Progenitor cell of endocrine pancreas (in vitro differentiated cells): ENCODE results near the gene TNIP1. TPM values are rescaled to one million over a fixed set of nuclear protein-coding genes. Genes with fewer than 3 reads are reported as not detected.

Experiments
- DNase-seq: peaks from one replicate; pipeline ENCODE4 v3.0.0; 2021; ENCODE audit warnings: low spot score; ENCODE audit not compliant: unreplicated experiment
- H3K27ac Mint-ChIP-seq: 2 replicates; pipeline ENCODE4 v1.8.0; 2021; ENCODE audit warnings: mild to moderate bottlenecking, moderate library complexity, mixed read lengths
- H3K27me3 Mint-ChIP-seq: 2 replicates; pipeline ENCODE4 v1.8.0; 2021; ENCODE audit warnings: mixed read lengths
- H3K36me3 Mint-ChIP-seq: 2 replicates; pipeline ENCODE4 v1.8.0; 2022; ENCODE audit warnings: mixed read lengths; ENCODE audit not compliant: insufficient read depth
- H3K4me1 Mint-ChIP-seq: 2 replicates; pipeline ENCODE4 v1.8.0; 2021; ENCODE audit warnings: low read depth, mixed read lengths
- H3K4me3 Mint-ChIP-seq: 2 replicates; pipeline ENCODE4 v1.8.0; 2021; ENCODE audit warnings: low read depth, mild to moderate bottlenecking, moderate library complexity, mixed read lengths
- H3K9me3 Mint-ChIP-seq: 2 replicates; pipeline ENCODE4 v1.8.0; 2021; ENCODE audit warnings: low read depth, mixed read lengths
- CTCF ChIP-seq: fragments of 200-600 bp; sonication (generic); IDR thresholded peaks from one replicate; pipeline ENCODE4 v1.5.0; 2021; ENCODE audit warnings: antibody characterized with exemption, mild to moderate bottlenecking; ENCODE audit not compliant: unreplicated experiment
- total RNA-seq: library from RNA; stranded (reverse); gene quantifications from 2 replicates; pipeline ENCODE4 v1.2.1, GENCODE V29; 2021

TNIP1 gene
- total RNA-seq, 1 donor from 2014 or later = 55.0 TPM

GRCh38 chr5:151020304-151021110, 60.3 kb downstream of the TNIP1 start, which contains the start of gene GPX3:
Gene GPX3, plus strand, starts transcription at chr5:151020591. Its CDS starts 64 bp downstream, at chr5:151020655.
- Mint-ChIP-seq H3K4me1 (peaks cover 6% of the 10 kb centered on the region), H3K36me3 (peaks cover 3% of the 10 kb centered on the region), H3K9me3 (no peaks in the 10 kb centered on the region), H3K27me3 (peaks cover 4% of the 10 kb centered on the region), H3K27ac (peak within 1 kb of the TSS; percentile 75), H3K4me3 (peak within 1 kb of the TSS; percentile 69)
- DNase-seq = peak; percentile 75
- no peak for TF ChIP-seq CTCF

DNA sequence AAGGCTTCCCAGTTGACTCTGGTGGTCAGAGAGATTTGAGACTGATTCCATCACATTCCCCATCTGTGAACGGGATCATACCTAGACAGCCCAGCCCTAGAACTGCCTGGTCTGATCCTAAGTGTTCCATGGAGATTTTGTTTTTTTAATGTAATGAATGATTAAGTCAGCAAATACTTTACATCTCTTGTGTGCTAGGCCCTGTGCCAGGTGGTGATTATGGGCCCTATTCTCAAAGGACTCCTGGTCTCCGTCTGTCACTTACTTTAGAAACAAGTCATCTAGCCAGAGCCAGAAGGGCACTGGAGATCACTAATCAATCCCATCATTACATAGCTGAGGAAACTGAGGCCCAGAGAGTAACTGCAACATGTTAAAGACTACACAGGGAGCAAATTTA, 61.5 kb downstream of the TNIP1 start:
- Mint-ChIP-seq H3K27ac (no peak overlapping the region), H3K4me1 (peaks cover 6% of the 10 kb centered on the region), H3K36me3 (peaks cover 2% of the 10 kb centered on the region), H3K27me3 (peaks cover 4% of the 10 kb centered on the region), H3K9me3 (no peaks in the 10 kb centered on the region), H3K4me3 (no peak overlapping the region)
- DNase-seq = no peak
- TF ChIP-seq CTCF = no peak

DNA sequence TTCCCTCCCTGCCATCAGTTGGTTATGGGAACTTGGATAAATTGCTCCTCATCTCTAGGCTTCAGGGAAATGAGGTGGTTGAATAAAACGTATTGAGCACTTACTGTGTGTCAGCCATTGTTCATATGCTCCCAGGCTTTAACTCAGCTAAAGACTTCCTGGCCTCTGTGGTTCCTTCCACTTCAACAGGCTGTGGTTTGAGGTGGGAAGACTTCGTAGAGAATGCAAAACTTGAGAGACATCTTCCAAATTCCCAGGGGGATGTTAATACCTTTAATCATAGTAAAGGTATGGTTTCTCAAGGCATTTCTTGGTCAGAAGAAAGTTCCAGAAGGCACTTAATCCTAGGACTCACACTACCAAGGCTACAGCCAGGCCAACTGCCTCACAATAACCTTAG, 62.0 kb downstream of the TNIP1 start:
- no peaks in the 10 kb centered on the region for H3K36me3 Mint-ChIP-seq
- TF ChIP-seq CTCF = no peak

GRCh38 chr5:151017897-151018296, 62.9 kb downstream of the TNIP1 start:
- Mint-ChIP-seq H3K4me3 (no peak overlapping the region), H3K27ac (no peak overlapping the region), H3K27me3 (peaks cover 4% of the 10 kb centered on the region), H3K4me1 (peaks cover 6% of the 10 kb centered on the region), H3K36me3 (no peaks in the 10 kb centered on the region), H3K9me3 (no peaks in the 10 kb centered on the region)
- TF ChIP-seq CTCF = no peak
- DNase-seq = no peak

More for the DNA sequence above, 62.0 kb downstream of the TNIP1 start:
- Mint-ChIP-seq H3K9me3 (no peaks in the 10 kb centered on the region), H3K27me3 (peaks cover 4% of the 10 kb centered on the region), H3K4me1 (peaks cover 6% of the 10 kb centered on the region), H3K27ac (no peak overlapping the region), H3K4me3 (no peak overlapping the region)
- no peak for DNase-seq

DNA sequence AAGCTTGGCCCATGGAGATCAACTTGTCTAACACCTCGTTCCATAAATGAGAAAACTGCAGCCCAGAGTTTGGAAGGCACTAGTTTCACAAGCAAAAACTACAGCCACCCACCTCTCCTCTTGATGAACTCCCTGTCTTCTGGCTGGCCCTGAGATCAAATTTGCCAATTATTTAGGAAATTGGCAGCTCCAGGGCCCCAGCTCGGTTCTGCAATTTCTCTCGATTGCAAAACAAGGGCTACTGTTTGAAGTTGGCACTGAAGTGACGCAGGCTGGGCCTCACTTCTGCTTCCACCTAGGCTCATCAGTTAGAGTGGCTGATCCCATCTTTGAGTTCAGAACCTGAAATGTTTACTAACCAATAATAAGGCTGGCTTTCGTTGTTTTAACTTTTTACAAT, 64.1 kb downstream of the TNIP1 start:
- Mint-ChIP-seq H3K27me3 (peaks cover 4% of the 10 kb centered on the region), H3K4me3 (no peak overlapping the region), H3K36me3 (no peaks in the 10 kb centered on the region), H3K4me1 (peaks cover 6% of the 10 kb centered on the region), H3K9me3 (no peaks in the 10 kb centered on the region), H3K27ac (no peak overlapping the region)
- TF ChIP-seq CTCF = no peak
- DNase-seq = no peak
